HCT116 (cell line): ENCODE measurements around the gene PRSS36. TPM values are rescaled to one million over a fixed set of nuclear protein-coding genes. Genes with fewer than 3 reads are reported as not detected.

ENCODE experiments used
- ATAC-seq: fragments of 200-7000 bp; cut with Tn5 transposase; 2 replicates; pipeline ENCODE4 v1.9.1; 2020; ENCODE audit warnings: mild to moderate bottlenecking, moderate library complexity
- BruUV-seq: library from RNA; stranded (reverse); fragments of 400-500 nt; replicated peaks from 2 replicates; lab custom pipeline; 2021; lab: Mats Ljungman, UMichigan
- CTCF ChIA-PET: fragments of 300-600 bp; sonication (Branson Sonifier 250); formaldehyde crosslinking; loops from one replicate; lab custom pipeline; 2021; ENCODE audit warnings: antibody characterized with exemption; lab: Charles Lee
- POLR2A ChIA-PET: fragments of 300-600, 350-600 bp; sonication (Branson Sonifier 250); formaldehyde crosslinking; loops from one replicate; lab custom pipeline; 2021; ENCODE audit warnings: antibody characterized with exemption; lab: Charles Lee
- RAD21 ChIA-PET, 2 experiments: fragments of 300-600 bp; sonication (Branson Sonifier 250); formaldehyde crosslinking; loops; one replicate each; lab custom pipeline; 2023; ENCODE audit warnings: low total read pairs in 2 of 2; ENCODE audit not compliant: uncharacterized antibody in 2 of 2, unreplicated experiment in 2 of 2, low non-redundant PET in 1 of 2; lab: Charles Lee
- DNase-seq: peaks from one replicate; pipeline ENCODE4 v3.0.0-alpha.2; 2010; ENCODE audit warnings: low read depth, low spot score
- H2AFZ ChIP-seq: fragments of 200-600 bp; shearing (Covaris generic), sonication (generic); 2 replicates; pipeline ENCODE4 v1.6.1; 2017; ENCODE audit warnings: low read depth, mixed run types, mixed read lengths, antibody characterized with exemption, low read length; ENCODE audit not compliant: poor library complexity, severe bottlenecking
- H3K27ac ChIP-seq: 2 replicates; pipeline ENCODE4 v1.5.1; 2012; ENCODE audit warnings: low read depth, low read length
- H3K27me3 ChIP-seq: fragments of 200-600 bp; sonication (generic); 2 replicates; pipeline ENCODE4 v1.6.1; 2016; ENCODE audit warnings: mixed run types, low read length, mixed read lengths; ENCODE audit not compliant: insufficient read depth
- H3K36me3 ChIP-seq, 2 experiments: fragments of 200-500 bp in 1 of 2; fragments of 200-600 bp in 1 of 2; sonication (Bioruptor generic) in 1 of 2; sonication (generic) in 1 of 2; 2 replicates each; pipeline versions ENCODE4 v1.5.1 to v1.6.1; 2014 to 2016; ENCODE audit warnings: low read length in 2 of 2, inconsistent platforms in 1 of 2, mixed read lengths in 1 of 2, mixed run types in 1 of 2; ENCODE audit not compliant: insufficient read depth in 2 of 2, control insufficient read depth in 1 of 2
- H3K4me1 ChIP-seq, 2 experiments: fragments of 200-600 bp in 1 of 2; sonication (generic) in 1 of 2; 2 replicates each; pipeline versions ENCODE4 v1.5.1 to v1.6.1; 2012 to 2017; ENCODE audit warnings: low read length in 2 of 2, inconsistent platforms in 1 of 2, mild to moderate bottlenecking in 1 of 2, mixed read lengths in 1 of 2, mixed run types in 1 of 2, moderate library complexity in 1 of 2; ENCODE audit not compliant: insufficient read depth in 2 of 2, control insufficient read depth in 1 of 2
- H3K4me2 ChIP-seq: fragments of 200-600 bp; sonication (generic); 2 replicates; pipeline ENCODE4 v1.6.1; 2017; ENCODE audit warnings: mixed run types, low read length, mixed read lengths
- H3K4me3 ChIP-seq, 2 experiments: fragments of 200-600 bp in 1 of 2; sonication (generic) in 1 of 2; replicated peaks in 1 of 2; 2 replicates each; pipeline ENCODE4 v1.5.1; 2011 to 2016; ENCODE audit warnings: low read length in 2 of 2, control low read depth in 1 of 2, low read depth in 1 of 2, mild to moderate bottlenecking in 1 of 2, mixed read lengths in 1 of 2, mixed run types in 1 of 2
- H3K79me2 ChIP-seq: fragments of 200-600 bp; sonication (generic); 2 replicates; pipeline ENCODE4 v1.6.1; 2017; ENCODE audit warnings: mild to moderate bottlenecking, mixed run types, low read length, moderate library complexity, mixed read lengths; ENCODE audit not compliant: insufficient read depth
- H3K9ac ChIP-seq: fragments of 200-600 bp; sonication (generic); 2 replicates; pipeline ENCODE4 v1.6.1; 2016; ENCODE audit warnings: low read length, mixed read lengths
- H3K9me2 ChIP-seq: fragments of 200-600 bp; sonication (generic), shearing (Covaris generic); 2 replicates; pipeline ENCODE4 v1.6.1; 2017; ENCODE audit warnings: mixed run types, mild to moderate bottlenecking, moderate library complexity; ENCODE audit not compliant: insufficient read depth
- H3K9me3 ChIP-seq, 2 experiments: fragments of 200-500 bp in 1 of 2; fragments of 200-600 bp in 1 of 2; sonication (Bioruptor generic) in 1 of 2; sonication (generic) in 1 of 2; 2 replicates each; pipeline ENCODE4 v1.6.1; 2014 to 2017; ENCODE audit warnings: low read length in 2 of 2, mixed read lengths in 2 of 2, inconsistent platforms in 1 of 2, low read depth in 1 of 2, mild to moderate bottlenecking in 1 of 2, mixed run types in 1 of 2, moderate library complexity in 1 of 2; ENCODE audit not compliant: control insufficient read depth in 1 of 2, insufficient read depth in 1 of 2
- H4K20me1 ChIP-seq: fragments of 200-600 bp; sonication (generic), shearing (Covaris generic); 2 replicates; pipeline ENCODE4 v1.6.1; 2017; ENCODE audit warnings: mixed run types, mild to moderate bottlenecking, moderate library complexity; ENCODE audit not compliant: insufficient read depth
- ATF3 ChIP-seq: IDR thresholded peaks from 2 replicates; pipeline ENCODE4 v1.6.1; 2012
- POLR2AphosphoS5 ChIP-seq: IDR thresholded peaks from 2 replicates; pipeline ENCODE4 v1.6.1; 2011; ENCODE audit warnings: mild to moderate bottlenecking, low read depth, low read length, moderate library complexity
- SIN3A ChIP-seq: IDR thresholded peaks from 2 replicates; pipeline ENCODE4 v1.6.1; 2012; ENCODE audit warnings: low read depth
- SP1 ChIP-seq: IDR thresholded peaks from 2 replicates; pipeline ENCODE4 v1.6.1; 2012; ENCODE audit warnings: low read depth
- SRF ChIP-seq: IDR thresholded peaks from 2 replicates; pipeline ENCODE4 v1.6.1; 2012; ENCODE audit warnings: low read depth
- intact Hi-C: fragments of 100-400 bp; cut with micrococcal nuclease; formaldehyde crosslinking; loops from 2 replicates; pipeline ENCODE4 v1.10.0; 2022
- total RNA-seq: library from RNA; stranded (reverse); gene quantifications from one replicate; pipeline ENCODE4 v1.2.1, GENCODE V29; 2021; ENCODE audit not compliant: unreplicated experiment
- TF ChIP-seq, protein P1 (sequence below): IDR thresholded peaks from 2 replicates; pipeline ENCODE4 v1.6.1; 2012

Gene PRSS36
- total RNA-seq, 1 experiment from 2014 or later: not detected

DNA sequence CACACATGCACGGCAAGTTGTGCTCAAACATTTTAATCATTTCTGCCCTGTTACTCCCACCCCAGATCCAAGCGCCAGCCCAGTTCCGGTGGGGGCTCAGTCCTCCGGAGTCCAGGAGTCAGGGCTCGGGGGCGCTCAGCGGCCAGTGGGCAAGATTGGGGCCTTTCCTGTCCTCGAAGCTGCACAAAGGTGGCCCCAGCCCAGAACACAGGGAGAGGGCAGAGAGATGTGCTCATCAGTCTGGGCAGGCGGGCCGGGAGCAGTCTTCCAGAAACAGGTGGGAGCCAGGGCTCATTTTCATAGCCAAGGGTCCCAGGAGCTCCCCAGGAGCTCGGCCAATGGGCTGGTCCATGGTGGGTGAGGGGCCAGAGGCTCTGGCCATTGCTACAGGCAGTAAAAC lies 18.4 kb downstream of the PRSS36 start:
- intact Hi-C loops: no loop called here
- ChIA-PET POLR2A (interaction anchor here (1.5 to 2.4 kb wide), 2 partner anchors 10 to 14 kb away, joined by 3 to 7 read pairs; partner anchors contain the start of gene KAT8), RAD21 (no interaction called here), CTCF (interaction anchor here (1.6 to 1.7 kb wide), 2 partner anchors 11 to 14 kb away, joined by 4 to 8 read pairs; partner anchors contain the start of gene KAT8)
- Histone ChIP-seq H3K9me3 (no peaks in the 10 kb centered on the region), H2AFZ (no peak overlapping the region), H3K79me2 (peaks cover 7% of the 10 kb centered on the region; the same call in 1 of the 2 replicates), H3K27me3 (no peaks in the 10 kb centered on the region), H3K27ac (peak overlapping the region; percentile 41), H3K4me2 (peak overlapping the region; percentile 53; the same call in 1 of the 2 replicates), H3K9me2 (no peaks in the 10 kb centered on the region), H3K9ac (peak overlapping the region; percentile 22; the same call in 1 of the 2 replicates), H3K4me3 (no peak overlapping the region), H4K20me1 (no peaks in the 10 kb centered on the region), H3K4me1 (peaks cover 29 to 45% of the 10 kb centered on the region in 2 experiments), H3K36me3 (peaks cover 8 to 14% of the 10 kb centered on the region in 2 experiments; a peak in 3 of 4 replicates)
- no peak for DNase-seq
- TF ChIP-seq ATF3 (no peak), SRF (no peak), SP1 (no peak), SIN3A (no peak)
- TF ChIP-seq, protein P1, sequence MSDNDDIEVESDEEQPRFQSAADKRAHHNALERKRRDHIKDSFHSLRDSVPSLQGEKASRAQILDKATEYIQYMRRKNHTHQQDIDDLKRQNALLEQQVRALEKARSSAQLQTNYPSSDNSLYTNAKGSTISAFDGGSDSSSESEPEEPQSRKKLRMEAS: no peak
- no peak for ATAC-seq
- no TSS peak for BruUV-seq

GRCh38 chr16:31130899-31131298 lies 19.0 kb downstream of the PRSS36 start:
- Histone ChIP-seq H3K27ac (peak overlapping the region; percentile 58), H3K4me2 (peak overlapping the region; percentile 53)
- CTCF ChIA-PET: interaction anchor here (1.6 to 1.7 kb wide), 2 partner anchors 11 to 13 kb away, joined by 4 to 8 read pairs; partner anchors contain the start of gene KAT8

More at GRCh38 chr16:31130899-31131298, 19.0 kb downstream of the PRSS36 start:
- H3K9me2 ChIP-seq: no peaks in the 10 kb centered on the region
- H3K27me3 ChIP-seq: no peaks in the 10 kb centered on the region
- peaks cover 26 to 40% of the 10 kb centered on the region in 2 experiments for H3K4me1 ChIP-seq
- POLR2A ChIA-PET: interaction anchor here (1.5 to 2.4 kb wide), 2 partner anchors 11 to 13 kb away, joined by 3 to 7 read pairs; partner anchors contain the start of gene KAT8
- DNase-seq (no peak), ATAC-seq (peak; percentile 34)
- no peak overlapping the region for H2AFZ ChIP-seq
- peaks cover 8 to 14% of the 10 kb centered on the region in 2 experiments; a peak in 3 of 4 replicates for H3K36me3 ChIP-seq
- H4K20me1 ChIP-seq: no peaks in the 10 kb centered on the region
- peak overlapping the region; percentile 22; the same call in 1 of the 2 replicates for H3K9ac ChIP-seq
- RAD21 ChIA-PET: no interaction called here
- peaks cover 7% of the 10 kb centered on the region; the same call in 1 of the 2 replicates for H3K79me2 ChIP-seq
- H3K4me3 ChIP-seq: no peak overlapping the region
- no peaks in the 10 kb centered on the region for H3K9me3 ChIP-seq
- intact Hi-C loops: no loop called here
- TF ChIP-seq SP1 (no peak), POLR2AphosphoS5 (peak; percentile 66)
- BruUV-seq: no TSS peak
